Left lung (tissue), 10 donors: ENCODE data around the gene TBC1D24. TPM values are rescaled to one million over a fixed set of nuclear protein-coding genes. Genes with fewer than 3 reads are reported as not detected.

Experiments used
- ATAC-seq: fragments of 200-7000 bp; cut with Tn5 transposase; one replicate; pipeline ENCODE4 v1.9.1; 2020; ENCODE audit warnings: moderate library complexity
- DNase-seq, 4 donors: peaks; one replicate each; pipeline ENCODE4 v3.0.0-alpha.2; 2013 to 2020
- H3K27ac ChIP-seq, 2 donors: fragments of 200-600 bp; sonication (generic) in 1 of 2; one replicate each; pipeline versions ENCODE4 v1.5.0 to v1.8.0; 2020 to 2021
- H3K27me3 ChIP-seq, 2 donors: fragments of 200-600 bp; sonication (generic) in 1 of 2; one replicate each; pipeline versions ENCODE4 v1.5.0 to v1.8.0; 2020 to 2021
- H3K36me3 ChIP-seq, 2 donors: fragments of 200-600 bp; sonication (generic) in 1 of 2; one replicate each; pipeline versions ENCODE4 v1.5.0 to v1.8.0; 2020 to 2021
- H3K4me1 ChIP-seq, 2 donors: fragments of 200-600 bp; one replicate each; pipeline ENCODE4 v1.8.0; 2021
- H3K4me3 ChIP-seq, 2 donors: fragments of 200-600 bp; sonication (generic) in 1 of 2; one replicate each; pipeline versions ENCODE4 v1.5.0 to v1.8.0; 2020 to 2021; ENCODE audit warnings: mild to moderate bottlenecking in 1 of 2
- H3K9me3 ChIP-seq, 2 donors: fragments of 200-600 bp; sonication (generic) in 1 of 2; one replicate each; pipeline versions ENCODE4 v1.5.0 to v1.8.0; 2020 to 2021
- CTCF ChIP-seq, 2 donors: fragments of 200-600 bp; sonication (generic) in 1 of 2; IDR thresholded peaks; one replicate each; pipeline versions ENCODE4 v1.5.0 to v1.8.0; 2021; ENCODE audit warnings: antibody characterized with exemption in 2 of 2
- intact Hi-C, 2 donors: fragments of 100-400 bp; cut with DNase I; formaldehyde crosslinking; loops; one replicate each; pipeline versions ENCODE4 v1.11.2 to v1.14.2; 2022
- polyA plus RNA-seq, 6 donors: library from polyadenylated mRNA; unstranded; fragments of 120-200 nt; gene quantifications; one replicate each; pipeline ENCODE4 v1.2.1, GENCODE V29; 2013; ENCODE audit not compliant: insufficient read length in 6 of 6
- total RNA-seq, 2 donors: library from RNA; stranded (reverse); fragmentation: NEBNext Ultra II Directional; extraction: Animal tissue kit (Norgen Biotek cat#: 25700); gene quantifications; one replicate each; pipeline ENCODE4 v1.2.1, GENCODE V29; 2021
- donor health status: DM: no; HTN: yes; CAD: no.
- donor health status: DM: no; HTN: no; CAD: no.

The TBC1D24 gene
- total and polyA plus RNA-seq, 8 donors, result 14.2 to 41.4 (median 17.9) TPM

- no peaks in the 10 kb centered on the region for H3K9me3 ChIP-seq
- intact Hi-C loops, result no loop called here
- H3K27ac ChIP-seq, result no peak overlapping the region
- no peaks in the 10 kb centered on the region for H3K27me3 ChIP-seq
- no peak overlapping the region for H3K4me3 ChIP-seq
- peaks cover 0 to 50% of the 10 kb centered on the region in 2 donors for H3K36me3 ChIP-seq
- no peak for TF ChIP-seq CTCF (IDR thresholded peaks at IDR 0.05)
- DNase-seq (peak in 1 of 4 donors; percentile 75), ATAC-seq (no peak)
- H3K4me1 ChIP-seq, result peaks cover 14 to 37% of the 10 kb centered on the region in 2 donors
Observed at GRCh38 chr16:2496223-2497115, 21.5 kb downstream of the TBC1D24 start.

GRCh38 chr16:2497116-2497630, 22.2 kb downstream of the TBC1D24 start:
- intact Hi-C loops, result no loop called here
- Histone ChIP-seq H3K27me3 (no peaks in the 10 kb centered on the region), H3K4me1 (peaks cover 14 to 44% of the 10 kb centered on the region in 2 donors), H3K36me3 (peaks cover 0 to 54% of the 10 kb centered on the region in 2 donors), H3K9me3 (no peaks in the 10 kb centered on the region), H3K4me3 (no peak overlapping the region), H3K27ac (no peak overlapping the region)
- DNase-seq (peak in 1 of 4 donors; percentile 83), ATAC-seq (peak; percentile 42)
- TF ChIP-seq CTCF (IDR thresholded peaks at IDR 0.05), result no peak

- ATAC-seq, result no peak
- H3K36me3 ChIP-seq, result peaks cover 0 to 55% of the 10 kb centered on the region in 2 donors
- H3K4me1 ChIP-seq, result peaks cover 14 to 51% of the 10 kb centered on the region in 2 donors
- H3K9me3 ChIP-seq, result no peaks in the 10 kb centered on the region
- H3K4me3 ChIP-seq, result no peak overlapping the region
- H3K27ac ChIP-seq, result no peak overlapping the region
- intact Hi-C loops, result no loop called here
- no peak for TF ChIP-seq CTCF (IDR thresholded peaks at IDR 0.05)
- H3K27me3 ChIP-seq, result no peaks in the 10 kb centered on the region
- peak in 2 of 4 donors; percentile 71 to 74 for DNase-seq
Observed at GRCh38 chr16:2497695-2498484, 23.0 kb downstream of the TBC1D24 start.

GRCh38 chr16:2498531-2499253, 23.8 kb downstream of the TBC1D24 start:
- intact Hi-C loops, result no loop called here

More at GRCh38 chr16:2498531-2499253, 23.8 kb downstream of the TBC1D24 start:
- no peak for TF ChIP-seq CTCF (IDR thresholded peaks at IDR 0.05)
- peak overlapping the region in 1 of 2 donors; percentile 37 for H3K27ac ChIP-seq
- H3K4me3 ChIP-seq, result no peak overlapping the region
- peaks cover 0 to 55% of the 10 kb centered on the region in 2 donors for H3K36me3 ChIP-seq
- peaks cover 14 to 59% of the 10 kb centered on the region in 2 donors for H3K4me1 ChIP-seq
- ATAC-seq (peak; percentile 33), DNase-seq (peak in 1 of 4 donors; percentile 85)
- no peaks in the 10 kb centered on the region for H3K27me3 ChIP-seq
- H3K9me3 ChIP-seq, result no peaks in the 10 kb centered on the region
